Epidermal melanocyte (primary cell): ENCODE data around the gene DSP.

Source experiments
- DNase-seq: peaks from one replicate; pipeline ENCODE4 v3.0.0; 2011; ENCODE audit warnings: low spot score; ENCODE audit not compliant: insufficient read length

The DSP gene

GRCh38 chr6:7537565-7538174 is 3.8 kb upstream of the DSP start:
- DNase-seq = no peak

- DNase-seq = no peak
Measured at GRCh38 chr6:7538484-7538883, 3.0 kb upstream of the DSP start.

GRCh38 chr6:7540595-7540994 is 876 bp upstream of the DSP start:
- no peak for DNase-seq

GRCh38 chr6:7542065-7542873 is 798 bp downstream of the DSP start:
- DNase-seq = no peak

DNA sequence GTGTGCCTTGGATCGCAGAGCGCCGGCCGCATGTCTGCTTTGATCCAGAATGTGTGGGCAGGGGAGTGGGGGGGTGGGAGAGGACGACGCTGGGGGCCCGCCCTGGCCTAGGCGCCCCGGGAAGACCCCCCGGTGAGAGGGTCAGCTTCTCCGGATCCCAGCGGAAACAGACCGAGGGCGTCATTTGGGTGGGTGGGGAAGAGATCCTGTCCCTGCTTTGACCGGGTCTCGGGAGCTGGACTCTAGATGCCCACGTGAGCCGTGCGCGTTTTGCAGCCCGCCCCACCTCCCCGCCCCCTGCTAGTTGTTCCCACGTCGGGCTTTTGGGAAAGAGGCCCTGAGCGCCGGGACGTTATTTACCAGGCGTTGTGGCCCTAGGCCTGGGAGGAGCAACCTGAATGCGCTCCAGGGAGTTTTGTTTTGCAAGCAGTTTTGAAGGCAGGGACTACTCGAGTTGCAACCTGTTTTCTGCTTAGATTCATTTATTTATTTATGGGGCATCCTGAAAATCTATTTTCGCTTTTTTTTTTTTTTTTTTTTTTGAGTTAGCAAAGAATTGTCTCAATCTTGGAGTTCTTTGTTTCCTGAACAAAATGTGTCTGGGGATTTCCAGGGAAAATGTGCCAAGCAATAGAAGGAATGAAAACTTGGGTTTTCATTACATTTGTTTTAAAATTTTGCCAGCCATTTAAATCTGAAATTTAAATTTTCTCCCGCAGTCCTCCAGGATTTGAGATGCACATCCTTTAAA is 1.6 kb downstream of the DSP start:
- DNase-seq = no peak

- DNase-seq = no peak
Measured at GRCh38 chr6:7543789-7544424, 2.4 kb downstream of the DSP start.

DNA sequence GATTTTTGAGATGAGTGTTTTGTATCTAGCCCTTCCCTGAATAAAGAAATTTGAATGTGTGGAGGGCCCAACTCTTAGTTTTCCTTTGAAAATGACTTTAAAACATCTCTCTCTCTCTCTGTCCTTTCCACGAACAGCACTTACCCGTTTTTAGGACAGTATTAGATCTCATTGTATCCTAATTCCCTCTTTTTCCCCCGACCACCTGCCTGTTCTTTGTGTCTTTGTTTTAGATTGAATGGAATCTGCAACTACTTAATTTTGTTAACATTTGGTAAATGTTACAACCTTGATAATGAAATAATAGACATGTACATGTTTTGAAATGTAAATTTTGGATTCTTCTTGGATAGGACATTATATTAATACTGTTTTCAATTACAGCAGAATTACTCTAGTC is 3.1 kb downstream of the DSP start:
- no peak for DNase-seq

DNA sequence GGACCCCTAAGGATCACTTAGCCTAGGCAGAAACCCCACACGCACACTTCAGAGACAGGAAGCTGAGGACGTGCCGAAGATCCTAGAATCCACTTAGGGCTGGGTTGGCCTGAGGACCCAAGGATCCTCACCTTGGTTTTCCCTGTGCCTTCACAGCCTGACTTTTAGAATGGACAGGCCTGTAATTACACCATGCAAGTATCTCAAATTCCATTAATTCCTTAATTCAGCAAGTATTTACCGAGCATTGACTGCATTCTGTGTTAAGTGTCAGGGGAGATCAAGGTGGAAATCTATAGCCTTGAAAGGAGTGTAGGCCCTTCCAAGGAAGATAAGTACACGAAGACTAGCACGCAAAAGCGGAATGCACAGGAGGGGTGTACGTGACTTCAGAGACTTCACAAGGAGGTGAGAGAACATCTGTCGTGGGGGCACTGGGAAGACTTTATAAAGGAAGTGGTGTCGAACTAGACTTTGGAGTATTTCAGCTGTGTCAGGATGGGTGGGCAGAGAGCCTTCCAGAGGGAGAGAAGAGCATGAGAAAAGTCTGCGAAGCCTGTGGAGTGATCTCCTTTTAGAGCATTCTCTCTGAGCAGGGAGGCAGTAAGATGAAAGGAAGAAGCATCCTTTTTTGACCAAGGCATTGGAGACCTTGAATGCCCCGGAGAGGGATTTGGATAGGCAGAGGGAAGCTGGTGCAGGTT is 4.0 kb downstream of the DSP start:
- DNase-seq = no peak

DNA sequence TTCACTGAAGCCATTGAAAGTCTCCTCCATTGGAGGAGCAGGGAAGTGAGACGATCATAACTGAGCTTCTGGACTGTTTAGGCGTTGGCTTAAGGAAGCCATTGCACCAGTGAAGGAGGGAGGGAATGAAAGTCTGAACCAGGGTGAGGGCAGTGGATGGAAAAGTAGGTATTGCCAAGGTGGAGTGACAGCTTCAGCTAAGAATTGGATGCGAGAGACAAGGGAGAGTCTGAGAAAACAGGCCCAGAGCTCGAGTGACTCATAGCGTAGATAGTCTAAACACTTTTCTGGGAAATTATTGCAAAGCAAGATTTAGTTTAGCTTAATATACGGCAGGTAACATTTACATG is 4.5 kb downstream of the DSP start:
- no peak for DNase-seq

DNA sequence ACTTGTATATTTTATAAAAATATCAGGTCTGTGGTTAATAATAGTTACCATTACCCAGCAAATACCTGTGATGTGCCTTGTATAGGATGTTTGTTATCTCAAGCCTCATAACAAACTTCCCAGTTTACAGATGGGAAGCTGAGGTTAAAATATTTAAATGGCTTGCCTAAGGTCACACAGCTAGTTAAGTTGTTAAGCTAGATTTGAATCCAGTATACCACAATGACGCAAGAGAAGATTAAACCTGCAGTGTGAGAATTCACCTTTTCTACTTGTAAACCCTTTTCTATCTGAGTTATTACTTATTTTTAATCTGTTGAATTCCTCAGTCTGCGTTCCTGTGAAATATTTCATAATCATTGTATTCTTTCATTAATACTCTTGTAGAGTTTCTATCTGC is 4.9 kb downstream of the DSP start:
- DNase-seq = no peak

- DNase-seq = no peak
Measured at GRCh38 chr6:7546896-7547295, 5.4 kb downstream of the DSP start.

GRCh38 chr6:7547315-7547714 is 5.8 kb downstream of the DSP start:
- DNase-seq = no peak

DNA sequence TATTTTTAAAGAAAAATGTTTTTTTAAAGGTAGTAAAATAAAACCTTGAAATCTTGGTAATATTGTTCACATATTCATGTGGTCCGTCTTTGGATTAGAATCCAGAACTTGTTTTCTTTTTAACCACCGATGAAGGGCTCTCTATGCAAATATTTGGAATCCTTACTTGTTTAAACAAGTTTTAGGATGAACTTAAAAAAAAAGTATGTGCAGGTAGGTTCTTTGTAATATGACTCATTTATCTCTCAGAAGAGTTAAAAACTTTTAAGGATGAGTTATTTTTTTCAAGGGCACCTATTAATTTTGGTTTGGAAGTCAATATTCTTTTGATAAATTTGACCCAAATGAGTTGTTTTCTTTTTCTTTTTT is 8.9 kb downstream of the DSP start:
- no peak for DNase-seq

- DNase-seq = no peak
Measured at GRCh38 chr6:7554533-7555275, 13.2 kb downstream of the DSP start.

GRCh38 chr6:7555671-7556070 is 14.2 kb downstream of the DSP start:
- no peak for DNase-seq

DNA sequence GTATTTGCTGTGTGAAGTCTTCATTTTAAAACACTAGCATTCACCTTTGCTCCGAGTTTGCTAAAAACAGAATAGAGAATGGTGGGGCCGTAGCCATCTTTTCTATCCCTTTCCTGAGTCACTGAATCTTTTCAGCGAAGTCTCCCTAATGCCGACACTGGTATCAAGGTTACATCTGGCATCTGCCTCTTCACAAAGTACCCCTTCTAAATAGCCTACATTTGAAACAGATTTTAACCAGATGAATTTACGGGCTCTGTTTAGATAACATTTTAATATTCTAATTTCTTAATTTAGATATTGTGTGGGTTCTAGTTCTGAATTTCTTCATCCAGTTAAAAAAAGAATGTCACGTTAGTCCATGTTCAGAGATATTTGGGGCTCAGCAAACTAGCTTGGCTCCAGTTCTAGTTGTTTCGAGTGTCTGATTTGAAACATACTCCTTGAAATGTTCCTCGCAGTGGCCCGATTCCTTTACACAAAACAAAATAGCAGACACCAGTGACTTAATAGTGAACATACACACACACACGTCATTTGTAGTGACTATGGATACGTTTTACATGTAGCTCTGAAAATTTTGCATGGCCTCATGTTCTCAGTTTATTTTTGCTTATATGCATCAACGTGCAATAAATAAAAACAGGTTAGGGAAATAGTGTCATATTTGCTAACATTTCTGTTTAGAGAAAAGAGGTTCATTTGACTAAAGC is 15.1 kb downstream of the DSP start:
- no peak for DNase-seq

GRCh38 chr6:7557652-7558051 is 16.2 kb downstream of the DSP start:
- no peak for DNase-seq

GRCh38 chr6:7558781-7559180 is 17.3 kb downstream of the DSP start:
- no peak for DNase-seq

DNA sequence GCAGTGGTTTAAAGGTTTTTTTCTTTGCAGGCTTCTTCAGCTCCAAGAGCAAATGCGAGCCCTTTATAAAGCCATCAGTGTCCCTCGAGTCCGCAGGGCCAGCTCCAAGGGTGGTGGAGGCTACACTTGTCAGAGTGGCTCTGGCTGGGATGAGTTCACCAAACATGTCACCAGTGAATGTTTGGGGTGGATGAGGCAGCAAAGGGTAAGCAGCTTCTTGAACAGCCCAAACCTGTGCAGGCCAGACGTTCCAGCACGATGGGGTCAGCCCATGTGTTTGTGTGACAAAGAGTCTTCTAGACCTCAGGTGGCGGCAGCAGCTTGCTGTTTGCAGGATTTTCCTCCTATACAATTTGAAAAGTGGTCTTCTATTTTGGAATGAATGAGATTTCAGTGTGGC is 17.7 kb downstream of the DSP start:
- no peak for DNase-seq

GRCh38 chr6:7559651-7560385 is 18.3 kb downstream of the DSP start:
- DNase-seq = no peak
